ENCODE data around the gene TSPEAR.
"Not testable (repeated sequence)": the region's sequence is repeated elsewhere in the genome, so short reads cannot be mapped to it uniquely, and the experiment has no call there.

The TSPEAR gene

GRCh38 chr21:44686843-44687561 lies 24.4 kb downstream of the TSPEAR start:
- no peak for DNase-seq (ENCODE audit: low read depth in 1 of 2, low spot score in 1 of 2)

GRCh38 chr21:44686000-44686781 lies 25.2 kb downstream of the TSPEAR start:
- DNase-seq (ENCODE audit: low read depth in 1 of 2, low spot score in 1 of 2): no peak

- not testable (repeated sequence) for DNase-seq (ENCODE audit: low read depth in 1 of 2, low spot score in 1 of 2)
These were observed 26.3 kb downstream of the TSPEAR start for GRCh38 chr21:44685050-44685449.

- DNase-seq (ENCODE audit: low read depth in 1 of 2, low spot score in 1 of 2): no peak
These were observed 26.9 kb downstream of the TSPEAR start for GRCh38 chr21:44684483-44684882.

- no peak for DNase-seq (ENCODE audit: low read depth in 1 of 2, low spot score in 1 of 2)
These were observed 27.3 kb downstream of the TSPEAR start for GRCh38 chr21:44684077-44684476.

GRCh38 chr21:44682580-44683151 lies 28.7 kb downstream of the TSPEAR start:
- no peak for DNase-seq (ENCODE audit: low read depth in 1 of 2, low spot score in 1 of 2)

GRCh38 chr21:44681861-44682579 lies 29.4 kb downstream of the TSPEAR start, which contains the start of gene KRTAP12-1:
Gene KRTAP12-1, minus strand, starts transcription at chr21:44682163. Its CDS starts 40 bp downstream, at chr21:44682123.
- no peak for DNase-seq (ENCODE audit: low read depth in 1 of 2, low spot score in 1 of 2)

GRCh38 chr21:44681152-44681551 lies 30.2 kb downstream of the TSPEAR start:
- no peak for DNase-seq (ENCODE audit: low read depth in 1 of 2, low spot score in 1 of 2)

GRCh38 chr21:44677881-44678280 lies 33.5 kb downstream of the TSPEAR start:
- DNase-seq (ENCODE audit: low read depth in 1 of 2, low spot score in 1 of 2): no peak

GRCh38 chr21:44671911-44672310 lies 39.5 kb downstream of the TSPEAR start:
- no peak for DNase-seq (ENCODE audit: low read depth in 1 of 2, low spot score in 1 of 2)

- no peak for DNase-seq (ENCODE audit: low read depth in 1 of 2, low spot score in 1 of 2)
These were observed 40.5 kb downstream of the TSPEAR start for GRCh38 chr21:44670642-44671432.

- no peak for DNase-seq (ENCODE audit: low read depth in 1 of 2, low spot score in 1 of 2)
These were observed 43.8 kb downstream of the TSPEAR start for GRCh38 chr21:44667612-44668011.

GRCh38 chr21:44666401-44667320 lies 44.7 kb downstream of the TSPEAR start, which contains the start of gene KRTAP12-2:
Gene KRTAP12-2, minus strand, starts transcription at chr21:44666927. Its CDS starts 41 bp downstream, at chr21:44666886.
- no peak for DNase-seq (ENCODE audit: low read depth in 1 of 2, low spot score in 1 of 2)

GRCh38 chr21:44664691-44665090 lies 46.7 kb downstream of the TSPEAR start:
- DNase-seq (ENCODE audit: low read depth in 1 of 2, low spot score in 1 of 2): no peak

GRCh38 chr21:44661567-44661966 lies 49.8 kb downstream of the TSPEAR start:
- DNase-seq (ENCODE audit: low read depth in 1 of 2, low spot score in 1 of 2): not testable (repeated sequence)

- DNase-seq (ENCODE audit: low read depth in 1 of 2, low spot score in 1 of 2): no peak
These were observed 52.3 kb downstream of the TSPEAR start for GRCh38 chr21:44658913-44659595.

GRCh38 chr21:44658541-44658910 lies 52.8 kb downstream of the TSPEAR start:
- no peak for DNase-seq (ENCODE audit: low read depth in 1 of 2, low spot score in 1 of 2)

GRCh38 chr21:44657635-44658540 lies 53.5 kb downstream of the TSPEAR start, which contains the start of gene KRTAP12-3:
Gene KRTAP12-3, plus strand, starts transcription at chr21:44657932. Its CDS starts 48 bp downstream, at chr21:44657980.
- DNase-seq (ENCODE audit: low read depth in 1 of 2, low spot score in 1 of 2): no peak
